Left cardiac atrium (tissue), 4 donors: Measurements from ENCODE around the gene CCDC197. TPM values are rescaled to one million over a fixed set of nuclear protein-coding genes. Genes with fewer than 3 reads are reported as not detected.

ENCODE experiments used
- ATAC-seq, 2 donors: fragments of 200-7000 bp; cut with Tn5 transposase; one replicate each; pipeline ENCODE4 v1.9.1; 2020; ENCODE audit warnings: mild to moderate bottlenecking in 2 of 2, moderate library complexity in 2 of 2
- DNase-seq: peaks from one replicate; pipeline ENCODE4 v3.0.0-alpha.2; 2020
- intact Hi-C, 2 donors: fragments of 100-400 bp; cut with DNase I; formaldehyde crosslinking; loops; one replicate each; pipeline versions ENCODE4 v1.14.1 to v1.15.1; 2022 to 2023
- long read RNA-seq: library from polyadenylated mRNA; unstranded; transcript quantifications from one replicate; pipeline ENCODE4 v2.0.0, GENCODE V29; 2021
- total RNA-seq, 2 donors: library from RNA; stranded (reverse); fragmentation: NEBNext Ultra II Directional; extraction: Animal tissue kit (Norgen Biotek cat#: 25700); gene quantifications; one replicate each; pipeline ENCODE4 v1.2.1, GENCODE V29; 2021
- donor health status: DM: no; HTN: yes; CAD: no.
- donor health status: DM: no; HTN: yes; CAD: no; lungs with severe emphysema.
- donor health status: DM: yes; HTN: yes; CAD: no.
- donor health status: Dilated cardiomyopathy.

CCDC197 gene
- not detected for total RNA-seq
- long read RNA-seq: 0 reads

- intact Hi-C loops: no loop called here
- no peak for DNase-seq
- no peak for ATAC-seq
These were observed at the start of gene CCDC197 for GRCh38 chr14:93997082-93997481. Gene CCDC197 (plus strand): TSS chr14:93997301. CDS start chr14:93998132, 831 bp downstream.

GRCh38 chr14:93949511-93950075 is 47.5 kb upstream of the CCDC197 start:
- ATAC-seq (no peak), DNase-seq (no peak)
- intact Hi-C loops: loop anchor here in 1 of 2 donors (10.0 kb wide), 1 partner anchor 225 kb away; the partner anchor contains the start of gene PPP4R4

DNA sequence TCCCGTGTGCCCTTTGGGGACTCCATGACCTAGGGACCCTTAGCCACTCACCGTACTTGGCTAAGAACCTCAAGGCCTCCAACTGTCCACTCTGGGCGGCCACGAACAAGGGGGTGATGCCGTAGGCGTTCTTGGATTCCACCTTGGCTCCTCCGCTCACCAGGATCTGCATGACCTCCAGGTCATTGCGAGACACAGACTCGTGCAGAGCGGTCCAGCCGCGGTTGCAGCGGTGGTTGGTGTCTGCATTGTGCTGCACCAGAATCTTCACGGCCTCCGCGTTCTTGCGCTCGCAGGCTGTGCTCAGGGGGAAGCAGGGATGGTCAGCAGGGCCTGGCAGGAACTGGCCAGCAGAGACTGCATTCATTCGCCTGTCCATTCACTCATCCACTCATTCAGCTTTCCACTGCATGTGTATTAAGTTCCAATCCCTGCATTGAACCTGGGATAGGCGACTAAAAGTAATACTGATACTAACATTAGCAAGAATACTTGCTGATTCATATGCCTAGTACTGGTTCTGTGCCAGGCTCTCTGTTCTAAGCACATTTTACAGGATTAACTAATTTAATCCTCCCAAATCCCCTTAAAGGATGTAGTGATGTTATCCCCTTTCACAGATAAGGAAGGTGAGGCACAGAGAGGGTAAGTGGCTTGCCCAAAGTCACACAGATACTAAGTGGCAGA is 46.0 kb upstream of the CCDC197 start:
- intact Hi-C loops: no loop called here
- ATAC-seq (no peak), DNase-seq (no peak)

DNA sequence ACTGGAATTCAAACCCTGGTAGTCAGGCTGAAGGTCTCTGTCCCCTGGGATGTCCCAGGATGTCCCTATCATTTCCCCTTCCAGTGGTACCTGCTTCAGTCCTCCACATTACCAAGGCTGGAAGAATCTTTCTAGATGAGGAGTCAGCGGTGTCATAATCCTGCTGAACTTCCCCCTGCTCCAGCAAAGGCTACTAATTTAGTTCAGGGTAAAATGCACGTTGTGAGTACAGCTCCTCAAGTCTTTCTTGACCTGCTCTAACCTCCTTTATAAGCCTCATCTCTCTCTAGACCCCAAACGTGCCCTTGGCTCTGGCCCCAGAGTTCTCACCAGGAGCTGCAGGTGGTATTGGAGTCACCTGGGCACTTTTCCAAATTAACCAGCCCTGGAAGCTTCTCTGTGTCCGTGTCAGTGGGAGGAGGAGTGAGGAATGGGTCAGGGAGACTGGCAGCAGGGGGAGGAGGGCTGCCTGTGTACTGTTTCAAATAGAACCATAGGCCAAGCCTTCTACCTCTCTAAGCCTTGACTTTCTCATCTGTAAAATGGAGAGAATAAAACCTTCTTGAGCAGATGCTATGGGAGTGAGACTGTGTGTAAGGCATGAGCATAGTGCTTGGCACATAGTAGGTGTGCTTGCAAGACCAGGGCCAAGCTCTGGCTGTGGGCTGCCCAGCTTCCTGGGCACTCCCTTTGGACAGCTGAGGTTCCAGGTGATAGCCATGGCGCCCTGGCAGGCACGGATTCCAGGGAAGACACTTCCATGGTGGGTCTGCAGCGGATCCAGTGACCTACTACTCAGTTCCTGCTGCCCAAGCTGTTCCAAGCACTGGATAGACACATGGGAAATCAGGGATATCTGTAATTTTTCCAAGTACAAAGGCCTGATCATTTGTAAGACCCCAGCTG is 45.2 kb upstream of the CCDC197 start:
- ATAC-seq: no peak
- DNase-seq: no peak
- intact Hi-C loops: no loop called here

- ATAC-seq: no peak
- no peak for DNase-seq
- intact Hi-C loops: no loop called here
These were observed 44.3 kb upstream of the CCDC197 start for GRCh38 chr14:93952829-93953228.

DNA sequence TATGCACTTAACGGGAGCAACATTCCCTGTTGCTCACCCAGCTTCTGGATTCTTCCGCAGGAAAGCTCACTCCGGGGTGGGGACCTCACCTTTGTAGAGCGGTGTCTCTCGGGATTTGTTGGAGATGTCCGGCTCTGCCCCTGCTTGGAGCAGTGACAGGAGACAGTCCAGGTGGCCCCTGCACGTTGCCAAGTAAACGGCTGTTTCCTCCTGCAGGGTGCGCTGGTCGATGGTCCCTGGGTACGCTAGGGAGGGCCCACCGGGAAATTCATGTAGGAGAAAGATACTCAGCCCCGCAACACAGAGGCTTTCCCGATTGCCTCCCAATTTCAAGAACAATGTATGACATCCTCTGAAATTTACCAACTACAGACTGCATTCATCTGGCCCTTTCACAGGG is 43.8 kb upstream of the CCDC197 start:
- intact Hi-C loops: no loop called here
- DNase-seq (no peak), ATAC-seq (peak in 1 of 2 donors; percentile 29)

DNA sequence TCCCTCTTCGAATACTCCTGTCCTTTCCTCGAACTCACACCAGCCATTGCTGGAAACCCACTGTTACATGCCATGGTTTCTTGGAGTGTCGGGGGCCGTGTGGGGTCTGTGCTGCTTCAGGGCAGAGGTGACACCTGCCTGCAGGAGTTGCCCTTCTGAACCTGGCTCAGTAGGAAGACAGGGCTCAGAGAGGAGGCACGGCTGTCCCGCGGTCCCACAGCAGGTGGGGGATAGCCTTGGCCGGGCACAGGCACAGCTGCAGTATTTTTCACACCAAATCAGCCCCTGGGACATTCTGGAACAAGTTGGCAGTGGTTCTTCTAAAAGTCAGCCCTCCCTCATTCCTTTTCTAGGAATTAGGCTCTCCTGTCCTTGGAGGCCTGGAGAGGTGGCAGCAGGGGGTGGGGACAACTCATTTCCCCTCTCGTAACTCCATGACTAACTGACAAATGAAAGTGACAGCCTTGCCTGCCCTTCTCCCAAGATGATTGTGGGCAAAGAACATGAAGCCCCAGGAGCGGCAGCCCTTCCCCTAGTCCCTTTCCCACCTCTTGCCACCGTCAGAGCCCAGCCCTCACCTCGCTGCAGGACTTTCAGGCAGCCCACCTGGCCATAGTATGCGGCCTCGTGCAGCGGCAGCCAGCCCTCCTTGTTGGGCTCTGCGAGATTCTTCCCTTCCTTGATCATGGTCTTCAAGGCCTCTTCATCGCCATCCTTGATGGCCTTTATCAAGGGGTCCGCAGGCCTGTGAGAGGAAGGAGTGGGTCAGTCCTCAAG is 43.2 kb upstream of the CCDC197 start:
- DNase-seq (no peak), ATAC-seq (no peak)
- intact Hi-C loops: no loop called here

DNA sequence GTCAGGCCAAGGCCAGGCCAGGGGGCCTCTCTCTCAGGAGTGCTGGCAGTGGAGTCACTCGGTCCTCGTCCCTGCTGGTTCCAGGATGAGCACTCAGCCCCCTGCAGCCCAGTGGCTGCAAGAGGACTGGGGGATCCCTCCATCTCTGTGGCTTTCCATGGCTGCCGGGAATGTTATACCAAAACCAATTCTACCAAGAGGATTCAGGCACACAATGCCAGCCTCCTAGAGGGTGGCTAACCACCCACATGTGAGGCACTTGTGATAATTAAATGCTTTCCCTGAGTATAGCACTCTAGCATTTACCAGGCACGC is 42.6 kb upstream of the CCDC197 start:
- ATAC-seq (no peak), DNase-seq (no peak)
- intact Hi-C loops: no loop called here

- intact Hi-C loops: no loop called here
- ATAC-seq (peak; percentile 6 to 29), DNase-seq (no peak)
These were observed 41.9 kb upstream of the CCDC197 start for GRCh38 chr14:93954900-93955849.

GRCh38 chr14:93955850-93956481 is 41.1 kb upstream of the CCDC197 start:
- ATAC-seq (peak in 1 of 2 donors; percentile 9), DNase-seq (no peak)
- intact Hi-C loops: no loop called here

GRCh38 chr14:93956514-93957332 is 40.4 kb upstream of the CCDC197 start:
- ATAC-seq (peak; percentile 54 to 64), DNase-seq (no peak)
- intact Hi-C loops: no loop called here

DNA sequence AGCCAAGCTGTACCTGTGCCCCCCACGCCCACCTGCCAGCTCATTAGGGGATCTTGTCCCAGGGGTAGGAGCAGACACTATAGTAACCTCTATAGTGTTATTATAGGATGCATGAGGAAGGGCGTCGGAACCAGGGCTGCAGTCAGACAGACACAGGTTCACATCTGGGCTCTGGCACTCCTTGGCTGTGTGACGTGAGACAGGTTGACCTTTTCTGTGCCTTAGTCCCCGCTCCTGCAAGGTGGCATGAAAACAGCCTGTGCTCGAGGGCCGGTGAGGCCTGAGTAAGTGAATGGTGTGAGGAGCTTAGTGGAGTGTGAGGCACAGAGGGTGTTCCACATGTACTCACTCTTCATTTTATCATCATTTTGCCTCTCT is 39.8 kb upstream of the CCDC197 start:
- DNase-seq (no peak), ATAC-seq (no peak)
- intact Hi-C loops: no loop called here

DNA sequence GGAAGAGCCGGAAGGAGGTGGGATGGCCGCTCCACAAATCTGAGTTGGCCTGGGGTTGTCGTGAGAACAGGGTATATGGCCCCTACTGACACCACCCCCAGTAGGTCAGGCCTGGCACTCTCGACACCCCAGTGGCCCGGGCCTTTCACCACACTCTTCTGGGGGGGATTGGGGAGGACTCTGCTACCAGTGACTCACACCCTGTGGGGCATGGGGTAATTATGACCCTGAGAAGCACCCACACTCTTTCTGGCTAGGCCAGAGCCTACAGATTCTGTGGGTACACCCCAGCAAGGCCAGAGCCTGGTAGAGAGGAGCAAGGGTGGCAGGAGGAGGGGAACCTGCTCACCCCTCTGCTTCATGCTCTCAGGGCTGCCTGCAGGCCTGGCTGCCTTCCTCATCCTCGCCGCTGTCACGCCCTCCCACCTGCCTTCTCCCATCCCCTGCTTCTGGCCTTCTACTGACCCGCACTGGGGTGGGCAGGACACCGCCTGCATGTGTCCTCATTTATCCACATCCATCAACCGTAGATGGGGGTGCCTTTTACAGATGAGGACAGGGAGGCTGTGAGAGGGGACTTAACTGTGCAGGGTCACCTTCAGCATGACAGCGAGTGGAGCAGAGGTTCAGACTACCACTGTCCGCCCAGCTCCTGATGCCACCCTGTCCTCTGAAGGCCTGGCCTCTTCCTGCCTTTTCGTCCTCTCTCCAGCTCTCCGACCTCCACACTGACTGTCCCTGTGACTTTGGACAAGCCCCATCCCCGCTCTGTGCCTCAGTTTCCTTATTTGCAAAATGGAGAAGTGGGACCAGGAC is 39.1 kb upstream of the CCDC197 start:
- no peak for ATAC-seq
- intact Hi-C loops: no loop called here
- DNase-seq: no peak

- DNase-seq: no peak
- ATAC-seq: no peak
- intact Hi-C loops: no loop called here
These were observed 38.4 kb upstream of the CCDC197 start for GRCh38 chr14:93958567-93959238.

GRCh38 chr14:93959239-93960107 is 37.6 kb upstream of the CCDC197 start:
- ATAC-seq: peak; percentile 35 to 71
- DNase-seq: peak; percentile 48
- intact Hi-C loops: no loop called here
